ENCODE measurements around the gene ZGPAT. TPM values are rescaled to one million over a fixed set of nuclear protein-coding genes. Genes with fewer than 3 reads are reported as not detected.

Gene ZGPAT
- total RNA-seq, 1 experiment from 2014 or later = 27.2 TPM

DNA sequence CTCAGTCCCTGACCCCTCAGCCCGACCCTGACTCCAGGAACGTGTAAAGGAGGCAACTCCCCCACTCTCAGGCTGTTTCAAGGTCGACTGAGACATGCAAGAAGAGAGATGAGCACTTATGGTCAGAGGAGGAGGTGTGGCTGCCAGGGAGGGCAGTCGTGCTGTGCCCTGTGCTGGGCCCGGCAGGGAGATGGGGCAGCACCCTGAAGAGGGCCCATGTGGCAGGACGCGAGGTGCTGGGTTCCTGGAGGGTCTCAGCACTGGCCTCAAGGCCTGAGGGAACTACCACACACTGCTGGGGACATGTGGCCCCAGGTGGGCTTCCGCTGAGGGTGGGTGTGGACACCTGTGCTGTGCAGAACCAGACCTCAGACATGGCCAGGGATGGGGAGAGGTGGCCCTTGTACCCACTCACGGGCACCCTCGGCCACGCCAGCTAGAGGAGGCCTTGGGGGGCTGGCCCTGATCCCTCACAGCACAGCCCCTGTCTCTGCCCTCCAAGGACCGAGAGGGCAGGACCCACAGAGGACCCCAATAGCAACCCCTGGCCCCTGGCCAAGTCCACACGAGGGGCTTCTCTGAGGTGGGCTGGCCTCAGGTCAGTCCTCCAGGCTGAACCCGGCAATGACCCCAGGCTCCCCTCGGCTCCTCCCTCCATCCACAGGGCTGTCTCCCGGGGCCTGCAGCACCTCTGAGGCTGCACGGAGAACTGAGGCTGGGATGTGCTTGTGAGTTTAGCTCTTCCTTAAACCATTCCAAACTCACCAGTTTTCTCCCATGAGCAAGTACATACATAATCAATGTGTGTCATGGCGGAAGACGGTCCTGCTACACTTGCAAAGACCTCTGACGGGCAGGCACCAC lies 40.5 kb downstream of the ZGPAT start:
- intact Hi-C loops (cut with micrococcal nuclease; ENCODE audit: unreplicated experiment) = no loop called here
- Histone ChIP-seq H3K79me2 (ENCODE audit: low read depth) (no peaks in the 10 kb centered on the region), H3K27ac (no peak overlapping the region), H3K9me3 (ENCODE audit: insufficient read depth, low read depth) (no peaks in the 10 kb centered on the region), H4K20me1 (ENCODE audit: insufficient read depth) (0 out of 2 replicates have a peak, but pooled peaks cover 5% of the 10 kb centered on the region), H3K4me3 (no peak overlapping the region), H2AFZ (no peak overlapping the region), H3K9me2 (ENCODE audit: insufficient read depth) (no peaks in the 10 kb centered on the region), H3K4me1 (replicated peaks; ENCODE audit: insufficient read depth) (no peaks in the 10 kb centered on the region), H3F3A (ENCODE audit: insufficient read depth, low read depth) (peaks cover 37% of the 10 kb centered on the region; the same call in 1 of the 2 replicates), H3K27me3 (ENCODE audit: insufficient read depth, low read depth) (no peaks in the 10 kb centered on the region), H3K4me2 (no peak overlapping the region), H3K36me3 (ENCODE audit: low read depth) (no peaks in the 10 kb centered on the region)
- ChIA-PET CTCF (no interaction called here), POLR2A (ENCODE audit: unreplicated experiment) (interaction anchor here (0.5 kb wide), 1 partner anchor 1049 kb away, joined by 4 read pairs; no protein-coding TSS in a partner anchor)
- DNase-seq = no peak
- no peak for TF ChIP-seq EZH2 (IDR thresholded peaks at IDR 0.05; ENCODE audit: low read depth)
- no peak for TF ChIP-seq CTCF (conservative IDR thresholded peaks at IDR 0.05)
- BruUV-seq (replicated peaks) = no TSS peak

GRCh38 chr20:63748934-63749270 lies 41.1 kb downstream of the ZGPAT start:
- no peaks in the 10 kb centered on the region for H3K79me2 ChIP-seq (ENCODE audit: low read depth)
- no peak overlapping the region for H3K4me3 ChIP-seq
- H3K4me2 ChIP-seq = no peak overlapping the region
- no peaks in the 10 kb centered on the region for H3K9me3 ChIP-seq (ENCODE audit: insufficient read depth, low read depth)
- intact Hi-C loops (cut with micrococcal nuclease; ENCODE audit: unreplicated experiment) = no loop called here
- DNase-seq = no peak
- H3K9me2 ChIP-seq (ENCODE audit: insufficient read depth) = no peaks in the 10 kb centered on the region
- BruUV-seq (replicated peaks) = no TSS peak
- no peaks in the 10 kb centered on the region for H3K4me1 ChIP-seq (replicated peaks; ENCODE audit: insufficient read depth)
- CTCF ChIA-PET = no interaction called here
- no peak overlapping the region for H2AFZ ChIP-seq
- peaks cover 31% of the 10 kb centered on the region; the same call in 1 of the 2 replicates for H3F3A ChIP-seq (ENCODE audit: insufficient read depth, low read depth)
- 0 out of 2 replicates have a peak, but pooled peaks cover 5% of the 10 kb centered on the region for H4K20me1 ChIP-seq (ENCODE audit: insufficient read depth)
- H3K27ac ChIP-seq = no peak overlapping the region
- no peaks in the 10 kb centered on the region for H3K36me3 ChIP-seq (ENCODE audit: low read depth)
- TF ChIP-seq CTCF (conservative IDR thresholded peaks at IDR 0.05) = no peak
- TF ChIP-seq EZH2 (IDR thresholded peaks at IDR 0.05; ENCODE audit: low read depth) = no peak
- no peaks in the 10 kb centered on the region for H3K27me3 ChIP-seq (ENCODE audit: insufficient read depth, low read depth)
- POLR2A ChIA-PET (ENCODE audit: unreplicated experiment) = no interaction called here

- no peak overlapping the region for H3K4me3 ChIP-seq
- BruUV-seq (replicated peaks) = no TSS peak
- CTCF ChIA-PET = interaction anchor here (0.6 kb wide), 1 partner anchor 44 kb away, joined by 4 read pairs; no protein-coding TSS in a partner anchor
- no peak overlapping the region for H2AFZ ChIP-seq
- H3K36me3 ChIP-seq (ENCODE audit: low read depth) = no peaks in the 10 kb centered on the region
- no peak overlapping the region for H3K27ac ChIP-seq
- H3K79me2 ChIP-seq (ENCODE audit: low read depth) = no peaks in the 10 kb centered on the region
- H3K9me3 ChIP-seq (ENCODE audit: insufficient read depth, low read depth) = no peaks in the 10 kb centered on the region
- POLR2A ChIA-PET (ENCODE audit: unreplicated experiment) = interaction anchor here (0.9 kb wide), 1 partner anchor 213 kb away, joined by 3 read pairs; no protein-coding TSS in a partner anchor
- no peak for DNase-seq
- intact Hi-C loops (cut with micrococcal nuclease; ENCODE audit: unreplicated experiment) = no loop called here
- no peak for TF ChIP-seq CTCF (conservative IDR thresholded peaks at IDR 0.05)
- TF ChIP-seq EZH2 (IDR thresholded peaks at IDR 0.05; ENCODE audit: low read depth) = no peak
- 0 out of 2 replicates have a peak, but pooled peaks cover 5% of the 10 kb centered on the region for H4K20me1 ChIP-seq (ENCODE audit: insufficient read depth)
- peaks cover 22% of the 10 kb centered on the region; the same call in 1 of the 2 replicates for H3F3A ChIP-seq (ENCODE audit: insufficient read depth, low read depth)
- no peaks in the 10 kb centered on the region for H3K27me3 ChIP-seq (ENCODE audit: insufficient read depth, low read depth)
- H3K4me2 ChIP-seq = no peak overlapping the region
- no peaks in the 10 kb centered on the region for H3K9me2 ChIP-seq (ENCODE audit: insufficient read depth)
- no peaks in the 10 kb centered on the region for H3K4me1 ChIP-seq (replicated peaks; ENCODE audit: insufficient read depth)
These were observed 42.0 kb downstream of the ZGPAT start for GRCh38 chr20:63749597-63750508.
